Subcutaneous abdominal adipose tissue (tissue), 5 donors: ENCODE measurements around the gene RYR2.

Experiments
- H3K27ac ChIP-seq: one replicate; pipeline ENCODE4 v1.7.0; 2013; ENCODE audit warnings: low read depth, mild to moderate bottlenecking, inconsistent platforms, low read length, moderate library complexity
- H3K27me3 ChIP-seq, 5 donors: one replicate each; pipeline ENCODE4 v1.7.0; 2013; ENCODE audit warnings: low read length in 5 of 5, inconsistent platforms in 1 of 5; ENCODE audit not compliant: control insufficient read depth in 5 of 5, insufficient read depth in 4 of 5
- H3K36me3 ChIP-seq, 5 donors: one replicate each; pipeline ENCODE4 v1.7.0; 2013; ENCODE audit warnings: low read length in 5 of 5; ENCODE audit not compliant: control insufficient read depth in 5 of 5, insufficient read depth in 5 of 5
- H3K4me1 ChIP-seq, 5 donors: one replicate each; pipeline ENCODE4 v1.7.0; 2013; ENCODE audit warnings: low read length in 5 of 5, mild to moderate bottlenecking in 3 of 5, moderate library complexity in 1 of 5; ENCODE audit not compliant: control insufficient read depth in 5 of 5, insufficient read depth in 5 of 5
- H3K4me3 ChIP-seq, 5 donors: one replicate each; pipeline ENCODE4 v1.7.0; 2013; ENCODE audit warnings: low read length in 5 of 5, low read depth in 1 of 5
- H3K9ac ChIP-seq, 5 donors: one replicate each; pipeline ENCODE4 v1.7.0; 2013; ENCODE audit warnings: low read length in 5 of 5, mild to moderate bottlenecking in 4 of 5, moderate library complexity in 3 of 5
- H3K9me3 ChIP-seq, 5 donors: one replicate each; pipeline ENCODE4 v1.7.0; 2013; ENCODE audit warnings: low read length in 5 of 5; ENCODE audit not compliant: control insufficient read depth in 5 of 5
- donor health status: healthy.
- donor health status: healthy.
- donor health status: healthy.
- donor health status: healthy.
- donor health status: healthy.

Gene RYR2

DNA sequence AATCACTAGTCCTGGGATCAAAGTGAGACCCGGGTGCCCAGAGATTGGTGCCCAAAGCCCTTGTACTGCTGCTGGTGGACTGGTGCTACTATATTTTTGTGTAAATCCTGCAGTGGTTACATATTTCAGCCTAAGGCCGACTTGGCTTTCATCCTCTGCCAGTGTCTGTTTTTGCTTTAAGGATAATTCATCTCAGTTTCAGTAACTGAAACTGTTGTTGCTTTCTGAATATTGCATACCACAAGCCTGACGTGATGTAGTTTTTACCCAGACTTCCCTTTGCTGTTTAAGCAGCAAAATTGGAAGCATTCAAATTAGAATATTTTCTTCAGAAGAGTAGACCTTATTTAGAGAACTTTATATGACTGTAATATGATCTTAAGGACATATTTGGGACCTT lies 341.8 kb downstream of the RYR2 start:
- peaks cover 0 to 8% (median 5%) of the 10 kb centered on the region in 5 donors for H3K4me1 ChIP-seq
- peak overlapping the region in 1 of 5 donors; percentile 62 for H3K9ac ChIP-seq
- no peak overlapping the region for H3K4me3 ChIP-seq
- H3K27ac ChIP-seq = no peak overlapping the region
- no peaks in the 10 kb centered on the region for H3K36me3 ChIP-seq
- no peaks in the 10 kb centered on the region for H3K9me3 ChIP-seq
- H3K27me3 ChIP-seq = no peaks in the 10 kb centered on the region

DNA sequence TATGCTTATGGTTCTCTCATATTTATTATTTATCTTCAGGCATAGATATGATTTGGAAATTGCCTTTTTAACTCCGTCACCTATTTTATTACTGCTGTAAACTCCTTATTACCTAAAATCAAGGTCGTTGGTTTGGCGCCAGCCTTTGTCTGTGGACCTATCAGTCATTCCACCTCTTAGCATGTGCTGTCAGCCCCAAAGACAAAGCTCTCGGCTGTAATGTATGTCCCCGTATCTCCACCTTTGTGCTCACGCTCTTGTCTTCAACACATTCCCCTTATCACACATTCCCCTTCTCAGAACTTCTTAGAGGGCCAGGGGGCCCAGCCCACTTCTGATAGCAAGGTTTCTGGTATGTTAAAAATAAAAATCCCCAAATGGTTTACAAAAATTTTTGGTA lies 342.2 kb downstream of the RYR2 start:
- no peak overlapping the region for H3K27ac ChIP-seq
- no peak overlapping the region for H3K4me3 ChIP-seq

DNA sequence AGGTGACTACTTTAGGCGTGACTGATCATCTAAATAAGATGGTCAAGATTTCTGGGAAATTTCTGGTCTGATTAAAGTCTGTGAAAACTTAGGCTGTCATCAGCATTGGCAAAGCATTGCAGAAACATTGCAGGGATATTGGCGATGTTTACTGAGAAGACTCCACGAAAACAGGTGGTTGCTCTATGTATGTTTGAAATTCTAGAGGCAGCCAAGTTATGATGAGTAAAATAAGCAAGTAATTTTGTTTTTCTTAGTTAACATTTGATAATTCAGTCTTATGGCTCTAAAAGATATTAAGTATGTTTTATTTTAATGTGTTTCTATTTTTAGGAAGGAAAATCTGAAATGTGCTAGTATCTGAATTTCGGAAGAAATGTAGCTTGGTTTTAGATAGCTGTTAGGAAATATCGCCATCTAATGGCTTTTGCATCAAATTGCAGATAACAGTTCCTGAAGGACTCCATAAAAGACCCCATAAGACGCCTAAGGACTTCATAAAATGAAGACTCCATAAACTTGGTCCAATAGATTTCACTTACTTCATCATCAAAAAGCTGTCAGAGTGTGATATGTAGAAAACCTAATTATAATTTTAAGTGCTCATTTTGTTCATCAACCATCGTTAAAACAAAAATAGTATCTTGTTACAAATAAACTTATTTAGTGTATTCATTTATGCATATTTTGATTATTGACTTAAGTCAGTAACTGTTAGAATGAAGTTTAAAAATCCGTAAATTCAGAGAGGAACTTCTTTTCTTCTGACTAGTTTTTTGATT lies 344.6 kb downstream of the RYR2 start:
- no peaks in the 10 kb centered on the region for H3K27me3 ChIP-seq
- H3K9ac ChIP-seq = no peak overlapping the region
- H3K9me3 ChIP-seq = no peaks in the 10 kb centered on the region
- no peak overlapping the region for H3K27ac ChIP-seq
- no peak overlapping the region for H3K4me3 ChIP-seq
- H3K36me3 ChIP-seq = no peaks in the 10 kb centered on the region
- H3K4me1 ChIP-seq = peaks cover 0 to 12% (median 5%) of the 10 kb centered on the region in 5 donors

More for the DNA sequence above, 342.2 kb downstream of the RYR2 start:
- H3K9ac ChIP-seq = peak overlapping the region in 2 of 5 donors; percentile 13 to 62
- no peaks in the 10 kb centered on the region for H3K9me3 ChIP-seq
- no peaks in the 10 kb centered on the region for H3K36me3 ChIP-seq
- peaks cover 0 to 8% (median 5%) of the 10 kb centered on the region in 5 donors for H3K4me1 ChIP-seq
- no peaks in the 10 kb centered on the region for H3K27me3 ChIP-seq

- H3K4me1 ChIP-seq = peaks cover 0 to 12% (median 5%) of the 10 kb centered on the region in 5 donors
- no peaks in the 10 kb centered on the region for H3K9me3 ChIP-seq
- H3K36me3 ChIP-seq = no peaks in the 10 kb centered on the region
- H3K27ac ChIP-seq = no peak overlapping the region
- H3K9ac ChIP-seq = no peak overlapping the region
- no peak overlapping the region for H3K4me3 ChIP-seq
- no peaks in the 10 kb centered on the region for H3K27me3 ChIP-seq
These were observed 345.1 kb downstream of the RYR2 start for GRCh38 chr1:237387144-237387505.

GRCh38 chr1:237390823-237391222 lies 348.8 kb downstream of the RYR2 start:
- H3K27ac ChIP-seq = no peak overlapping the region
- no peaks in the 10 kb centered on the region for H3K27me3 ChIP-seq
- no peaks in the 10 kb centered on the region for H3K9me3 ChIP-seq
- no peak overlapping the region for H3K4me3 ChIP-seq
- H3K4me1 ChIP-seq = peaks cover 0 to 17% (median 0%) of the 10 kb centered on the region in 5 donors
- no peaks in the 10 kb centered on the region for H3K36me3 ChIP-seq
- no peak overlapping the region for H3K9ac ChIP-seq

GRCh38 chr1:237393632-237394031 lies 351.6 kb downstream of the RYR2 start:
- H3K27me3 ChIP-seq = no peaks in the 10 kb centered on the region

DNA sequence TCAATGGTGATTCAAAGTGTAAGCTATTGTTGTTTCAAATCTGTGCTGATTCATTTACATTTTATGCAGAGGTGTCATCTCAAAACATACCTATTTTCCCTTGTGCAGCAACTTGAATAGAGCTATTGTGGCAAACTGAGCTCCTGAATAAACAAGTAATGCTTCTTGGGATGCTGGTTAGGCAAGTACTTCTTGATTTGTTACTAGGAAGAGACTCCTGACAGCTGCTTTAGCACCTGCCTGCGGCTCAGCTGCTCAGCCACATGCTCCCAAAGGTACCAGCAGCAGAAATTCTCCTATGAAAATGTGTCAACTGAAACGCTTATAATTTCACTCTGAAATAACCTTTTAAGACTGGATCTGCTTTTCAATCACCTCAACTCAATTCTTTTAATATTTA lies 352.3 kb downstream of the RYR2 start:
- Histone ChIP-seq H3K9me3 (peaks cover 0 to 2% (median 0%) of the 10 kb centered on the region in 5 donors), H3K9ac (peak overlapping the region in 1 of 5 donors; percentile 24), H3K4me3 (no peak overlapping the region), H3K36me3 (no peaks in the 10 kb centered on the region), H3K27ac (no peak overlapping the region), H3K27me3 (no peaks in the 10 kb centered on the region), H3K4me1 (peaks cover 0 to 17% (median 0%) of the 10 kb centered on the region in 5 donors)

More at GRCh38 chr1:237393632-237394031, 351.6 kb downstream of the RYR2 start:
- Histone ChIP-seq H3K36me3 (no peaks in the 10 kb centered on the region), H3K4me3 (no peak overlapping the region), H3K27ac (no peak overlapping the region), H3K4me1 (peaks cover 0 to 17% (median 0%) of the 10 kb centered on the region in 5 donors), H3K9me3 (no peaks in the 10 kb centered on the region), H3K9ac (no peak overlapping the region)

GRCh38 chr1:237396426-237396825 lies 354.4 kb downstream of the RYR2 start:
- Histone ChIP-seq H3K36me3 (no peaks in the 10 kb centered on the region), H3K4me3 (no peak overlapping the region), H3K9me3 (peaks cover 0 to 4% (median 2%) of the 10 kb centered on the region in 5 donors), H3K27ac (no peak overlapping the region), H3K9ac (no peak overlapping the region), H3K27me3 (no peaks in the 10 kb centered on the region), H3K4me1 (peaks cover 0 to 13% (median 0%) of the 10 kb centered on the region in 5 donors)

- no peak overlapping the region for H3K27ac ChIP-seq
- no peak overlapping the region for H3K4me3 ChIP-seq
- no peaks in the 10 kb centered on the region for H3K36me3 ChIP-seq
- H3K4me1 ChIP-seq = peaks cover 0 to 2% (median 0%) of the 10 kb centered on the region in 5 donors
- H3K9me3 ChIP-seq = peaks cover 2 to 14% (median 11%) of the 10 kb centered on the region in 5 donors
- no peak overlapping the region for H3K9ac ChIP-seq
- H3K27me3 ChIP-seq = no peaks in the 10 kb centered on the region
These were observed 356.8 kb downstream of the RYR2 start for GRCh38 chr1:237398751-237399150.

GRCh38 chr1:237405912-237406311 lies 363.9 kb downstream of the RYR2 start:
- Histone ChIP-seq H3K36me3 (no peaks in the 10 kb centered on the region), H3K4me1 (no peaks in the 10 kb centered on the region), H3K9ac (no peak overlapping the region), H3K27ac (no peak overlapping the region), H3K9me3 (peaks cover 0 to 16% (median 11%) of the 10 kb centered on the region in 5 donors), H3K4me3 (no peak overlapping the region), H3K27me3 (no peaks in the 10 kb centered on the region)
